ENCODE results near the gene GSTA2.

The GSTA2 gene

GRCh38 chr6:52734072-52734471, 29.2 kb downstream of the GSTA2 start:
- DNase-seq (ENCODE audit: low read depth), result no peak
- no peak for TF ChIP-seq CTCF (IDR thresholded peaks at IDR 0.05; ENCODE audit: control insufficient read depth, insufficient read depth, low read depth, low read length, missing control alignments)
- no peak overlapping the region for H3K4me3 ChIP-seq (ENCODE audit: control insufficient read depth, low read depth, low read length)

GRCh38 chr6:52733172-52733571, 30.1 kb downstream of the GSTA2 start:
- no peak for DNase-seq (ENCODE audit: low read depth)
- no peak for TF ChIP-seq CTCF (IDR thresholded peaks at IDR 0.05; ENCODE audit: control insufficient read depth, insufficient read depth, low read depth, low read length, missing control alignments)
- H3K4me3 ChIP-seq (ENCODE audit: control insufficient read depth, low read depth, low read length), result no peak overlapping the region

GRCh38 chr6:52731719-52732118, 31.6 kb downstream of the GSTA2 start:
- no peak for DNase-seq (ENCODE audit: low read depth)
- TF ChIP-seq CTCF (IDR thresholded peaks at IDR 0.05; ENCODE audit: control insufficient read depth, insufficient read depth, low read depth, low read length, missing control alignments), result no peak
- no peak overlapping the region for H3K4me3 ChIP-seq (ENCODE audit: control insufficient read depth, low read depth, low read length)

GRCh38 chr6:52729576-52729975, 33.7 kb downstream of the GSTA2 start:
- DNase-seq (ENCODE audit: low read depth), result no peak
- H3K4me3 ChIP-seq (ENCODE audit: control insufficient read depth, low read depth, low read length), result no peak overlapping the region
- no peak for TF ChIP-seq CTCF (IDR thresholded peaks at IDR 0.05; ENCODE audit: control insufficient read depth, insufficient read depth, low read depth, low read length, missing control alignments)

GRCh38 chr6:52728394-52728793, 34.9 kb downstream of the GSTA2 start:
- TF ChIP-seq CTCF (IDR thresholded peaks at IDR 0.05; ENCODE audit: control insufficient read depth, insufficient read depth, low read depth, low read length, missing control alignments), result no peak
- no peak overlapping the region for H3K4me3 ChIP-seq (ENCODE audit: control insufficient read depth, low read depth, low read length)
- DNase-seq (ENCODE audit: low read depth), result no peak

- DNase-seq (ENCODE audit: low read depth), result no peak
- no peak for TF ChIP-seq CTCF (IDR thresholded peaks at IDR 0.05; ENCODE audit: control insufficient read depth, insufficient read depth, low read depth, low read length, missing control alignments)
- no peak overlapping the region for H3K4me3 ChIP-seq (ENCODE audit: control insufficient read depth, low read depth, low read length)
These were observed 35.4 kb downstream of the GSTA2 start for GRCh38 chr6:52727908-52728307.

All from AG09309 (cell line).